Natural killer cell (primary cell): ENCODE measurements around the gene VIPR1. TPM values are rescaled to one million over a fixed set of nuclear protein-coding genes. Genes with fewer than 3 reads are reported as not detected.

Experiments
- ATAC-seq, 3 donors: fragments of 150-1000 bp in 2 of 3; fragments of 200-7000 bp in 1 of 3; cut with Tn5 transposase; 1 replicate in 1 of 3; 2 replicates in 2 of 3; pipeline ENCODE4 v1.10.0; 2021; ENCODE audit warnings: mild to moderate bottlenecking in 2 of 3, moderate library complexity in 2 of 3
- DNase-seq, 2 donors: peaks; one replicate each; pipeline versions ENCODE4 v3.0.0 to v3.0.0-alpha.2; 2013 to 2021; ENCODE audit warnings: mixed read lengths in 1 of 2
- H3K27ac ChIP-seq: one replicate; pipeline ENCODE4 v1.5.1; 2013; ENCODE audit warnings: mild to moderate bottlenecking, low read length
- H3K27me3 ChIP-seq: one replicate; pipeline ENCODE4 v1.6.1; 2013; ENCODE audit warnings: low read length; ENCODE audit not compliant: control insufficient read depth, insufficient read depth
- H3K36me3 ChIP-seq: one replicate; pipeline ENCODE4 v1.6.1; 2013; ENCODE audit warnings: low read length; ENCODE audit not compliant: control insufficient read depth, insufficient read depth
- H3K4me1 ChIP-seq: one replicate; pipeline ENCODE4 v1.6.1; 2013; ENCODE audit warnings: low read length; ENCODE audit not compliant: control insufficient read depth, insufficient read depth
- H3K4me3 ChIP-seq: one replicate; pipeline ENCODE4 v1.5.1; 2013; ENCODE audit warnings: low read length
- H3K9me3 ChIP-seq: one replicate; pipeline ENCODE4 v1.6.1; 2013; ENCODE audit warnings: low read length; ENCODE audit not compliant: control insufficient read depth, insufficient read depth
- H3K27ac Mint-ChIP-seq, 2 donors: one replicate each; pipeline ENCODE4 v1.8.0; 2022; ENCODE audit warnings: mild to moderate bottlenecking in 2 of 2, mixed read lengths in 2 of 2, moderate library complexity in 1 of 2
- H3K27me3 Mint-ChIP-seq, 2 donors: one replicate each; pipeline ENCODE4 v1.8.0; 2022; ENCODE audit warnings: low read depth in 2 of 2, mixed read lengths in 2 of 2
- H3K36me3 Mint-ChIP-seq: one replicate; pipeline ENCODE4 v1.8.0; 2022; ENCODE audit warnings: mixed read lengths
- H3K4me1 Mint-ChIP-seq, 2 donors: one replicate each; pipeline ENCODE4 v1.8.0; 2022; ENCODE audit warnings: mixed read lengths in 2 of 2
- H3K4me3 Mint-ChIP-seq: one replicate; pipeline ENCODE4 v1.8.0; 2022; ENCODE audit warnings: mild to moderate bottlenecking, moderate library complexity, mixed read lengths
- H3K9me3 Mint-ChIP-seq, 2 donors: one replicate each; pipeline ENCODE4 v1.8.0; 2022; ENCODE audit warnings: mixed read lengths in 2 of 2
- CTCF ChIP-seq: fragments of 200-600 bp; IDR thresholded peaks from one replicate; pipeline ENCODE4 v1.8.0; 2022; ENCODE audit warnings: antibody characterized with exemption
- WGBS: methylation state at CpG from one replicate; pipeline ENCODE4 v1.1.7; 2013; ENCODE audit warnings: missing lambda C conversion rate; ENCODE audit not compliant: insufficient coverage; 5-methylcytosine and 5-hydroxymethylcytosine counted together
- intact Hi-C: fragments of 100-400 bp; cut with micrococcal nuclease; formaldehyde crosslinking; loops from one replicate; pipeline ENCODE4 v1.14.2; 2022
- total RNA-seq, 4 donors: library from RNA; stranded (reverse); fragments of 120-200 nt in 1 of 4; gene quantifications; one replicate each; pipeline versions ENCODE4 v1.2.3 to v1.2.4, GENCODE V29; 2013 to 2022

Gene VIPR1
- total RNA-seq, 3 donors from 2014 or later (not counting 1 experiment from before 2014, with no cell fraction given): 2.3 to 3.1 (median 2.4) TPM

- Mint-ChIP-seq H3K4me1 (peaks cover 0 to 4% of the 10 kb centered on the region in 2 donors), H3K27ac (no peak overlapping the region), H3K27me3 (peaks cover 30 to 32% of the 10 kb centered on the region in 2 donors), H3K4me3 (no peak overlapping the region), H3K9me3 (peaks cover 7 to 12% of the 10 kb centered on the region in 2 donors), H3K36me3 (peaks cover 19% of the 10 kb centered on the region)
- ATAC-seq: no peak
- Histone ChIP-seq H3K36me3 (no peaks in the 10 kb centered on the region), H3K27ac (no peak overlapping the region), H3K27me3 (no peaks in the 10 kb centered on the region), H3K9me3 (peaks cover 3% of the 10 kb centered on the region), H3K4me3 (no peak overlapping the region), H3K4me1 (no peaks in the 10 kb centered on the region)
- intact Hi-C loops: no loop called here
- WGBS: 50% methylated on average over 2 of the region's 2 CpGs
- no peak for TF ChIP-seq CTCF
- no peak for DNase-seq
Observed at GRCh38 chr3:42478830-42479229, 23.6 kb upstream of the VIPR1 start.

- intact Hi-C loops: no loop called here
- Mint-ChIP-seq H3K36me3 (peaks cover 4% of the 10 kb centered on the region), H3K4me1 (no peaks in the 10 kb centered on the region), H3K27me3 (peaks cover 13 to 27% of the 10 kb centered on the region in 2 donors), H3K4me3 (no peak overlapping the region), H3K9me3 (peaks cover 2% of the 10 kb centered on the region in 2 donors), H3K27ac (no peak overlapping the region)
- H3K36me3 ChIP-seq: no peaks in the 10 kb centered on the region
- no peak overlapping the region for H3K4me3 ChIP-seq
- TF ChIP-seq CTCF: no peak
- no peaks in the 10 kb centered on the region for H3K27me3 ChIP-seq
- no peaks in the 10 kb centered on the region for H3K4me1 ChIP-seq
- WGBS: 65% methylated on average over 2 of the region's 2 CpGs
- H3K27ac ChIP-seq: no peak overlapping the region
- H3K9me3 ChIP-seq: no peaks in the 10 kb centered on the region
- ATAC-seq: no peak
- DNase-seq: no peak
Observed at GRCh38 chr3:42486814-42487565, 15.5 kb upstream of the VIPR1 start.

GRCh38 chr3:42488687-42489086 is 13.8 kb upstream of the VIPR1 start:
- H3K27ac Mint-ChIP-seq: no peak overlapping the region
- Histone ChIP-seq H3K4me3 (no peak overlapping the region), H3K27me3 (no peaks in the 10 kb centered on the region), H3K9me3 (no peaks in the 10 kb centered on the region), H3K4me1 (peaks cover 3% of the 10 kb centered on the region), H3K36me3 (no peaks in the 10 kb centered on the region), H3K27ac (no peak overlapping the region)
- peaks cover 8 to 16% of the 10 kb centered on the region in 2 donors for H3K27me3 Mint-ChIP-seq
- H3K4me3 Mint-ChIP-seq: no peak overlapping the region
- no peaks in the 10 kb centered on the region for H3K9me3 Mint-ChIP-seq
- TF ChIP-seq CTCF: no peak
- DNase-seq (no peak), ATAC-seq (no peak)
- intact Hi-C loops: no loop called here
- H3K4me1 Mint-ChIP-seq: no peaks in the 10 kb centered on the region
- no peaks in the 10 kb centered on the region for H3K36me3 Mint-ChIP-seq
- WGBS: 97% methylated on average over 4 of the region's 4 CpGs
